H1 (cell line): ENCODE data around the gene GNB5. TPM values are rescaled to one million over a fixed set of nuclear protein-coding genes. Genes with fewer than 3 reads are reported as not detected.

Source experiments
- CTCF ChIA-PET: fragments of 300-600 bp; sonication (Branson Sonifier 250); formaldehyde crosslinking; loops from one replicate; lab custom pipeline; 2021; ENCODE audit not compliant: partially characterized antibody; lab: Charles Lee
- POLR2A ChIA-PET: fragments of 300-600 bp; sonication (Branson Sonifier 250); formaldehyde crosslinking; loops from one replicate; lab custom pipeline; 2021; ENCODE audit warnings: inconsistent platforms; ENCODE audit not compliant: partially characterized antibody; lab: Charles Lee
- DNase-seq, 2 experiments: peaks; one replicate each; pipeline versions ENCODE4 v3.0.0 to v3.0.0-alpha.2; 2010 to 2022; ENCODE audit warnings: low spot score in 2 of 2, low read depth in 1 of 2, mixed read lengths in 1 of 2
- FAIRE-seq: peaks from 2 replicates; lab custom pipeline; 2011; peaks lifted over from hg19 to GRCh38; lab: Jason Lieb, UNC
- H2AFZ ChIP-seq: 2 replicates; pipeline ENCODE4 v1.8.1; 2012; ENCODE audit warnings: low read length, inconsistent platforms
- H2AK5ac ChIP-seq: 2 replicates; pipeline ENCODE4 v1.6.1; 2013; ENCODE audit warnings: low read depth, low read length
- H2BK120ac ChIP-seq: replicated peaks from 2 replicates; pipeline ENCODE3; 2013; ENCODE audit warnings: low read depth, low read length, inconsistent platforms
- H2BK12ac ChIP-seq: 2 replicates; pipeline ENCODE4 v1.6.1; 2013; ENCODE audit warnings: low read depth, low read length
- H2BK15ac ChIP-seq: 2 replicates; pipeline ENCODE4 v1.6.1; 2013; ENCODE audit warnings: low read length
- H2BK20ac ChIP-seq: 2 replicates; pipeline ENCODE4 v1.6.1; 2013; ENCODE audit warnings: low read length
- H2BK5ac ChIP-seq: 2 replicates; pipeline ENCODE4 v1.6.1; 2013; ENCODE audit warnings: low read depth, low read length
- H3K14ac ChIP-seq: 2 replicates; pipeline ENCODE4 v1.6.1; 2013; ENCODE audit warnings: inconsistent platforms; ENCODE audit not compliant: insufficient read length
- H3K18ac ChIP-seq: 2 replicates; pipeline ENCODE4 v1.6.1; 2013; ENCODE audit warnings: low read length; ENCODE audit errors: extremely low read depth
- H3K23ac ChIP-seq: 2 replicates; pipeline ENCODE4 v1.6.1; 2013; ENCODE audit warnings: inconsistent platforms; ENCODE audit not compliant: insufficient read length
- H3K23me2 ChIP-seq: 2 replicates; pipeline ENCODE4 v1.6.1; 2013; ENCODE audit warnings: low read depth, low read length
- H3K27ac ChIP-seq: 2 replicates; pipeline ENCODE4 v1.6.1; 2011; ENCODE audit warnings: low read depth, low read length, inconsistent platforms
- H3K27me3 ChIP-seq, 4 experiments: replicated peaks in 1 of 4; 1 replicate in 1 of 4; 2 replicates in 3 of 4; pipeline versions ENCODE4 v1.6.1 to v1.8.1; 2011 to 2013; ENCODE audit warnings: low read length in 3 of 4, mild to moderate bottlenecking in 3 of 4, inconsistent platforms in 2 of 4, mixed read lengths in 2 of 4, moderate library complexity in 1 of 4; ENCODE audit not compliant: control insufficient read depth in 3 of 4, insufficient read depth in 3 of 4; ENCODE audit errors: extremely low read depth in 1 of 4
- H3K36me3 ChIP-seq, 4 experiments: 2 replicates each; pipeline versions ENCODE4 v1.6.1 to v1.8.1; 2011 to 2013; ENCODE audit warnings: mild to moderate bottlenecking in 4 of 4, low read length in 3 of 4, moderate library complexity in 2 of 4, control low read depth in 1 of 4, inconsistent platforms in 1 of 4; ENCODE audit not compliant: insufficient read depth in 4 of 4, control insufficient read depth in 2 of 4
- H3K4ac ChIP-seq: replicated peaks from 2 replicates; pipeline ENCODE3; 2013; ENCODE audit warnings: low read length, low read depth, mixed read lengths, inconsistent platforms; ENCODE audit not compliant: insufficient read length
- H3K4me1 ChIP-seq, 4 experiments: replicated peaks in 1 of 4; 1 replicate in 1 of 4; 2 replicates in 3 of 4; pipeline versions ENCODE4 v1.6.1 to v1.8.1; 2011 to 2013; ENCODE audit warnings: low read length in 3 of 4, inconsistent platforms in 2 of 4, mixed read lengths in 1 of 4; ENCODE audit not compliant: insufficient read depth in 4 of 4, control insufficient read depth in 3 of 4
- H3K4me2 ChIP-seq, 2 experiments: 2 replicates each; pipeline versions ENCODE4 v1.6.1 to v1.8.1; 2011 to 2013; ENCODE audit warnings: low read depth in 2 of 2, low read length in 2 of 2, control low read depth in 1 of 2, inconsistent platforms in 1 of 2, mild to moderate bottlenecking in 1 of 2; ENCODE audit not compliant: insufficient read depth in 1 of 2
- H3K4me3 ChIP-seq, 4 experiments: fragments of 200-600, 300-600 bp in 1 of 4; sonication (generic), shearing (Covaris generic), sonication (Bioruptor Twin) in 1 of 4; 2 replicates each; pipeline versions ENCODE4 v1.5.1 to v1.8.1; 2011 to 2016; ENCODE audit warnings: low read length in 4 of 4, low read depth in 3 of 4, control low read depth in 2 of 4, inconsistent platforms in 2 of 4, mild to moderate bottlenecking in 2 of 4, mixed read lengths in 1 of 4, moderate library complexity in 1 of 4; ENCODE audit not compliant: insufficient read depth in 2 of 4; ENCODE audit errors: extremely low read depth in 1 of 4
- H3K56ac ChIP-seq: replicated peaks from 2 replicates; pipeline ENCODE3; 2013; ENCODE audit warnings: low read depth, mild to moderate bottlenecking, mixed read lengths, low read length, inconsistent platforms; ENCODE audit not compliant: insufficient read length
- H3K79me1 ChIP-seq: 2 replicates; pipeline ENCODE4 v1.6.1; 2013; ENCODE audit warnings: low read depth, low read length, control low read depth
- H3K79me2 ChIP-seq, 2 experiments: 2 replicates each; pipeline versions ENCODE4 v1.6.1 to v1.8.1; 2012 to 2013; ENCODE audit warnings: low read length in 2 of 2, mild to moderate bottlenecking in 2 of 2, inconsistent platforms in 1 of 2; ENCODE audit not compliant: insufficient read depth in 2 of 2, control insufficient read depth in 1 of 2
- H3K9ac ChIP-seq, 4 experiments: replicated peaks in 1 of 4; 1 replicate in 1 of 4; 2 replicates in 3 of 4; pipeline versions ENCODE4 v1.6.1 to v1.8.1; 2011 to 2013; ENCODE audit warnings: low read depth in 3 of 4, low read length in 3 of 4, control low read depth in 2 of 4, mild to moderate bottlenecking in 2 of 4, moderate library complexity in 2 of 4, inconsistent platforms in 1 of 4; ENCODE audit errors: extremely low read depth in 1 of 4
- H3K9me3 ChIP-seq, 2 experiments: 2 replicates each; pipeline versions ENCODE4 v1.6.1 to v1.8.1; 2012 to 2013; ENCODE audit warnings: mild to moderate bottlenecking in 2 of 2, moderate library complexity in 2 of 2, control low read depth in 1 of 2, inconsistent platforms in 1 of 2, low read depth in 1 of 2, low read length in 1 of 2, mixed read lengths in 1 of 2; ENCODE audit not compliant: insufficient read depth in 2 of 2
- H4K20me1 ChIP-seq, 2 experiments: replicated peaks in 1 of 2; 2 replicates each; pipeline versions ENCODE3 to v1.8.1; 2011 to 2013; ENCODE audit warnings: inconsistent platforms in 2 of 2, low read length in 2 of 2, mild to moderate bottlenecking in 1 of 2; ENCODE audit not compliant: insufficient read depth in 2 of 2, control insufficient read depth in 1 of 2
- H4K5ac ChIP-seq: 2 replicates; pipeline ENCODE4 v1.6.1; 2013; ENCODE audit warnings: low read length, low read depth, mixed read lengths, inconsistent platforms; ENCODE audit not compliant: insufficient read length
- H4K8ac ChIP-seq: 2 replicates; pipeline ENCODE4 v1.8.0; 2013; ENCODE audit warnings: mild to moderate bottlenecking, moderate library complexity, low read length, inconsistent platforms; ENCODE audit not compliant: insufficient read depth; ENCODE audit errors: extremely low read depth
- H4K91ac ChIP-seq: replicated peaks from 2 replicates; pipeline ENCODE3; 2013; ENCODE audit warnings: low read length, mixed read lengths, inconsistent platforms; ENCODE audit not compliant: insufficient read length
- PHF8 ChIP-seq: fragments of 200-600 bp; sonication (generic); conservative IDR thresholded peaks from 2 replicates; pipeline ENCODE4 v1.7.1; 2012; ENCODE audit warnings: low read depth, mild to moderate bottlenecking, inconsistent platforms, low read length, moderate library complexity
- SAP30 ChIP-seq: fragments of 300-600 bp; sonication (generic); IDR thresholded peaks from 2 replicates; pipeline ENCODE4 v1.7.1; 2012; ENCODE audit warnings: low read length, moderate library complexity, mild to moderate bottlenecking, inconsistent platforms; ENCODE audit not compliant: insufficient read depth, insufficient replicate concordance
- WGBS, 2 experiments: shearing (Covaris generic) in 1 of 2; methylation state at CpG; one replicate each; pipeline versions ENCODE4 v1.1.6 to v1.1.7; 2013 to 2015; ENCODE audit warnings: low lambda C conversion rate in 2 of 2, mixed read lengths in 2 of 2, inconsistent platforms in 1 of 2, low coverage in 1 of 2, missing lambda C conversion rate in 1 of 2; ENCODE audit not compliant: insufficient replicate concordance in 2 of 2, insufficient coverage in 1 of 2, insufficient read length in 1 of 2; ENCODE audit errors: extremely low coverage in 1 of 2, missing lambda C conversion rate in 1 of 2; 5-methylcytosine and 5-hydroxymethylcytosine counted together
- polyA plus RNA-seq, 7 experiments: library from polyadenylated mRNA; depleted of rRNA in 3 of 7; stranded (reverse) in 5 of 7; unstranded in 2 of 7; fragments of >200 nt in 5 of 7; fragments of 200-250 nt in 2 of 7; gene quantifications; 1 replicate in 5 of 7; 2 replicates in 1 of 7; 4 replicates in 1 of 7; pipeline versions ENCODE4 v1.2.1 to v1.2.3, GENCODE V29; 2011 to 2013; ENCODE audit warnings: missing spikeins in 2 of 7, mixed read lengths in 2 of 7
- total RNA-seq: library from RNA; stranded (reverse); fragmentation: NEBNext Ultra II Directional; extraction: Animal tissue kit (Norgen Biotek cat#: 25700); gene quantifications from 2 replicates; pipeline ENCODE4 v1.2.1, GENCODE V29; 2021

The GNB5 gene
- total and polyA plus RNA-seq, 2 of the 8 experiments (the other 6 are each of a cell fraction or from before 2014, with no cell fraction given) = 21.7 to 42.5 TPM

DNA sequence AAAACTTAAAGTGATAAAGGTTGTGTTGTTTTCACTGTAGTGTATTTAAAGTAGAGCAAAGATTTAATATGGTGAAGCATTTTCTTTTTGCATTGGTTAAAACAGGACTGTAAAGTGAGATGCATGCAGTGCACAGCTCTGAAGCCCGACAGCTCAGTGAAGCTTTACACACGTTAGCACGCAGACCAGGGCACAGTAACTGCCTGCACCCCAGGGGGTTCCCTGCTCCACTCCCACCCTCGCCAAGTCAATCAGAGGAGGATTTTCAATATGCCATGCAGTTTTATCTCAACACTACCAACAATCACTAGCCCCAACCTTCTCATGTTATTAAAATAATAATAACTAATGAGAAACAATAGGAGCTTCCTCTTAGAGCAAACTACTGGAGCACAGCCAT is 50.5 kb downstream of the GNB5 start:
- no peaks in the 10 kb centered on the region for H4K20me1 ChIP-seq
- no peak overlapping the region for H3K4me3 ChIP-seq
- H2BK15ac ChIP-seq = no peak overlapping the region
- H4K91ac ChIP-seq = no peak overlapping the region
- no peaks in the 10 kb centered on the region for H3K23me2 ChIP-seq
- POLR2A ChIA-PET = interaction anchor here (1.0 kb wide), 1 partner anchor 169 kb away, joined by 3 read pairs; the partner anchor contains the start of gene LEO1
- 78% methylated on average over 4 of the region's 4 CpGs; no CpG with 5 or more reads in 1 of the 2 experiments for WGBS, 2 experiments
- H3K56ac ChIP-seq = no peak overlapping the region
- no peaks in the 10 kb centered on the region for H3K9me3 ChIP-seq
- H3K18ac ChIP-seq = no peak overlapping the region
- no peak for FAIRE-seq
- H3K4me1 ChIP-seq = peaks cover 0 to 2% (median 0%) of the 10 kb centered on the region in 4 experiments; a peak in 3 of 7 replicates
- H3K79me2 ChIP-seq = no peaks in the 10 kb centered on the region
- no peak overlapping the region for H2BK12ac ChIP-seq
- H2BK120ac ChIP-seq = no peak overlapping the region
- no peak overlapping the region for H2AFZ ChIP-seq
- no peak overlapping the region for H4K8ac ChIP-seq
- no peak overlapping the region for H3K4me2 ChIP-seq
- no peak for DNase-seq
- CTCF ChIA-PET = interaction anchor here (0.5 to 3.1 kb wide), 15 partner anchors 9 to 595 kb away, joined by 3 to 27 read pairs (median 6); no protein-coding TSS in a partner anchor
- H3K9ac ChIP-seq = no peak overlapping the region
- H3K4ac ChIP-seq = no peak overlapping the region
- no peak overlapping the region for H2BK20ac ChIP-seq
- H3K79me1 ChIP-seq = no peaks in the 10 kb centered on the region
- TF ChIP-seq PHF8 (no peak), SAP30 (no peak)
- no peak overlapping the region for H3K27ac ChIP-seq
- H2AK5ac ChIP-seq = no peak overlapping the region
- no peak overlapping the region for H3K14ac ChIP-seq
- no peaks in the 10 kb centered on the region for H3K27me3 ChIP-seq
- H4K5ac ChIP-seq = no peak overlapping the region
- H3K23ac ChIP-seq = no peak overlapping the region
- peaks cover 0 to 7% (median 5%) of the 10 kb centered on the region in 4 experiments; a peak in 2 of 8 replicates for H3K36me3 ChIP-seq
- no peak overlapping the region for H2BK5ac ChIP-seq
